ENCODE results near the gene METTL16. TPM values are rescaled to one million over a fixed set of nuclear protein-coding genes. Genes with fewer than 3 reads are reported as not detected.

METTL16 gene
- total and polyA plus RNA-seq, 2 of the 8 experiments (the other 6 are each of a cell fraction or from before 2014, with no cell fraction given) = 22.8 to 59.4 TPM

DNA sequence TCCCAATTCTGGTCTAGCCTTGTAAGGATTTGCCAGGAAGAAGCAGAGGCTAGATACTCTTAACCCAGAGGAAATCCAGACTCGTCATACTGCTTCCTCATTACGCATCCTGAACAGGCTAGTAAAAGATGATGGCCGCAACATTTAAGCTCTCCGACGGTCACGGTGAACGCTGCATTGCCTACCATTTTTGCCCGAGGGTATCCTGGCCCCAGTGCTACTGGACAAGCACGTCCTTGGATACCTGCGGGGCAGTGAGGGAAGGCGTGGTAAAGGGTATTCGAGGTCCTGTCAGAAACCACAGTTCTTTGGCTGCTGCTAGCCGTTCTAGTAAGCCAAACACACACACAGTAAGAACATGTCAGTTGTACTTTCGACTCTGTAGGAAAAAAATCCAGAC lies 36.6 kb downstream of the METTL16 start:
- Histone ChIP-seq H4K91ac (replicated peaks; ENCODE audit: insufficient read length, low read length) (no peak overlapping the region), H2BK5ac (ENCODE audit: low read depth, low read length) (no peak overlapping the region), H2BK120ac (replicated peaks; ENCODE audit: low read depth, low read length) (no peak overlapping the region), H3K27ac (ENCODE audit: low read depth, low read length) (no peak overlapping the region), H3K27me3 (replicated peaks in 1 of 4; ENCODE audit: control insufficient read depth in 3 of 4, extremely low read depth in 1 of 4, insufficient read depth in 3 of 4, low read length in 3 of 4) (no peaks in the 10 kb centered on the region), H3K9ac (replicated peaks in 1 of 4; ENCODE audit: extremely low read depth in 1 of 4, low read depth in 3 of 4, low read length in 3 of 4) (no peak overlapping the region), H3K14ac (ENCODE audit: insufficient read length) (no peak overlapping the region), H3K4me3 (ENCODE audit: extremely low read depth in 1 of 4, insufficient read depth in 2 of 4, low read depth in 3 of 4, low read length in 4 of 4) (no peak overlapping the region), H3K4me1 (replicated peaks in 1 of 4; ENCODE audit: control insufficient read depth in 3 of 4, insufficient read depth in 4 of 4, low read length in 3 of 4) (no peaks in the 10 kb centered on the region), H4K5ac (ENCODE audit: insufficient read length, low read depth, low read length) (no peak overlapping the region), H2BK20ac (ENCODE audit: low read length) (no peak overlapping the region), H3K23me2 (ENCODE audit: low read depth, low read length) (no peaks in the 10 kb centered on the region), H3K56ac (replicated peaks; ENCODE audit: insufficient read length, low read depth, low read length) (no peak overlapping the region), H4K8ac (ENCODE audit: extremely low read depth, insufficient read depth, low read length) (no peak overlapping the region), H4K20me1 (replicated peaks in 1 of 2; ENCODE audit: control insufficient read depth in 1 of 2, insufficient read depth in 2 of 2, low read length in 2 of 2) (no peaks in the 10 kb centered on the region), H2AK5ac (ENCODE audit: low read depth, low read length) (no peak overlapping the region), H3K9me3 (ENCODE audit: insufficient read depth in 2 of 2, low read depth in 1 of 2, low read length in 1 of 2) (no peaks in the 10 kb centered on the region), H3K23ac (ENCODE audit: insufficient read length) (no peak overlapping the region), H2BK15ac (ENCODE audit: low read length) (no peak overlapping the region), H3K4me2 (ENCODE audit: insufficient read depth in 1 of 2, low read depth in 2 of 2, low read length in 2 of 2) (no peak overlapping the region), H2AFZ (ENCODE audit: low read length) (no peak overlapping the region), H2BK12ac (ENCODE audit: low read depth, low read length) (no peak overlapping the region), H3K79me2 (ENCODE audit: control insufficient read depth in 1 of 2, insufficient read depth in 2 of 2, low read length in 2 of 2) (peaks cover 0 to 9% of the 10 kb centered on the region in 2 experiments; a peak in 1 of 4 replicates), H3K4ac (replicated peaks; ENCODE audit: insufficient read length, low read depth, low read length) (no peak overlapping the region), H3K79me1 (ENCODE audit: low read depth, low read length) (peaks cover 7% of the 10 kb centered on the region; the same call in 1 of the 2 replicates), H3K18ac (ENCODE audit: extremely low read depth, low read length) (no peak overlapping the region), H3K36me3 (ENCODE audit: control insufficient read depth in 2 of 4, insufficient read depth in 4 of 4, low read length in 3 of 4) (peaks cover 10 to 40% (median 32%) of the 10 kb centered on the region in 4 experiments)
- FAIRE-seq = no peak
- CTCF ChIA-PET (ENCODE audit: partially characterized antibody) = interaction anchor here (0.6 kb wide), 1 partner anchor 176 kb away, joined by 3 read pairs; no protein-coding TSS in a partner anchor
- no peak for TF ChIP-seq BCL11A (IDR thresholded peaks at IDR 0.05; ENCODE audit: low read depth in 2 of 2, low read length in 2 of 2)
- WGBS, 2 experiments (ENCODE audit: extremely low coverage in 1 of 2, insufficient coverage in 1 of 2, insufficient read length in 1 of 2, insufficient replicate concordance in 2 of 2, low coverage in 1 of 2, low lambda C conversion rate in 2 of 2, missing lambda C conversion rate in 1 of 2) = 93% methylated on average over 14 of the region's 14 CpGs; no CpG with 5 or more reads in 1 of the 2 experiments
- POLR2A ChIA-PET (ENCODE audit: partially characterized antibody) = interaction anchor here (1.0 kb wide), 1 partner anchor 14 kb away, joined by 3 read pairs; no protein-coding TSS in a partner anchor
- no peak for DNase-seq (ENCODE audit: low read depth in 1 of 2, low spot score in 2 of 2)
